BJ (cell line): ENCODE data around the gene SLC7A6OS. TPM values are rescaled to one million over a fixed set of nuclear protein-coding genes. Genes with fewer than 3 reads are reported as not detected.

Source experiments
- CTCF ChIA-PET: fragments of 350-600 bp; formaldehyde crosslinking; extraction: SDS; loops from one replicate; lab custom pipeline; 2021; ENCODE audit warnings: antibody characterized with exemption, inconsistent platforms; lab: Yijun Ruan, JAX
- POLR2A ChIA-PET: fragments of 300-600 bp; sonication (Branson Sonifier 250); formaldehyde crosslinking; extraction: SDS; loops from one replicate; lab custom pipeline; 2021; ENCODE audit warnings: antibody characterized with exemption; lab: Charles Lee
- DNase-seq: peaks from one replicate; pipeline ENCODE4 v3.0.0-alpha.2; 2011; ENCODE audit warnings: low read depth
- H3K27me3 ChIP-seq: 2 replicates; pipeline ENCODE4 v1.6.0; 2011; ENCODE audit warnings: low read length; ENCODE audit not compliant: control insufficient read depth, insufficient read depth
- H3K36me3 ChIP-seq: 2 replicates; pipeline ENCODE4 v1.5.1; 2011; ENCODE audit warnings: low read length; ENCODE audit not compliant: control insufficient read depth, insufficient read depth
- H3K4me3 ChIP-seq: 2 replicates; pipeline ENCODE4 v1.5.1; 2011; ENCODE audit warnings: low read depth, mild to moderate bottlenecking, control low read depth, low read length
- CTCF ChIP-seq: IDR thresholded peaks from 2 replicates; pipeline ENCODE4 v1.5.1; 2011; ENCODE audit warnings: low read depth, mild to moderate bottlenecking, control low read depth, inconsistent platforms, low read length, moderate library complexity; ENCODE audit not compliant: insufficient read depth
- polyA plus RNA-seq: library from polyadenylated mRNA; depleted of rRNA; stranded (reverse); fragments of >200 nt; gene quantifications from 2 replicates; pipeline ENCODE4 v1.2.3, GENCODE V29; 2011

Gene SLC7A6OS
- polyA plus RNA-seq, 1 experiment = 5.3 TPM

DNA sequence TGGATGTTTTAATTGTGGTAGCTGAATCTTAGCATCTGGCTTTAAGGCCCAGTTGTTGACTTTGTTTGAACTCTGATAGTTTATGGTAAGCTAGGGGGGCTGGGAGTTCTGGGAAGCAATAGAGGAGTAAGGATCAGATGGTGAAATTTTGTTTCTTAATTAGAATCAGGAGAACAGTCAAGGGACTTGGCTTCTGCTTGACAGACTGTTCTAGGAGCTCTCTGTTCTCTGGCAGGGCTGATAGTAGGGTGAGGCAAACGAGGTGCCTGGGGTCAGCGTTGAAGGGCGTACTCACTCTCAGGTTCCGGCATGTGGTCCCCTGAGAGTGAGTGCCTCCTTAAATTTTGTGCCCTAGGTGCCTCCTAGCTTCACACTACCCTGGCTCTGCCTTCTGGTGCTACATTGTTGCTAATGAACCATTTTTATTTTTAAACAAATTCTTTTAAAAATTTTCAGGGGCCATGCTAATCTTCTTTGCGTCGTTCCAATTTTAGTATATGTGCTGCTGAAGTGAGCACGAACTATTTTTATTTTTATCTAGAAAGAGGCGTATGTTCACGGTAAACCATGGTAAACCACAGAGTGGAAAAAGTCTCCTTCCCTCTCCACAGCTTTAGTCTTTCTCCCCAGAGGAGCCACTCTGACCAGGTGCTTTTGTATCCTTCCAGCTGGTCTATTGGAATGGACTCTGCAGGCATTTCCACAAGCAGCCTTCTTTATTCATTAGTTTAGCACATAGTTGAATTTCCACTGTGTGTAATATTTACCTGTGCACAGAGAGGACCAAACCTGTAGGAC is 26.7 kb downstream of the SLC7A6OS start:
- ChIA-PET POLR2A (no interaction called here), CTCF (interaction anchor here (1.0 to 3.3 kb wide), 4 partner anchors 14 to 44 kb away, joined by 3 to 16 read pairs (median 6); partner anchors contain the start of gene SLC7A6)
- TF ChIP-seq CTCF = no peak
- Histone ChIP-seq H3K4me3 (no peak overlapping the region), H3K36me3 (peaks cover 4% of the 10 kb centered on the region), H3K27me3 (no peaks in the 10 kb centered on the region)
- no peak for DNase-seq

DNA sequence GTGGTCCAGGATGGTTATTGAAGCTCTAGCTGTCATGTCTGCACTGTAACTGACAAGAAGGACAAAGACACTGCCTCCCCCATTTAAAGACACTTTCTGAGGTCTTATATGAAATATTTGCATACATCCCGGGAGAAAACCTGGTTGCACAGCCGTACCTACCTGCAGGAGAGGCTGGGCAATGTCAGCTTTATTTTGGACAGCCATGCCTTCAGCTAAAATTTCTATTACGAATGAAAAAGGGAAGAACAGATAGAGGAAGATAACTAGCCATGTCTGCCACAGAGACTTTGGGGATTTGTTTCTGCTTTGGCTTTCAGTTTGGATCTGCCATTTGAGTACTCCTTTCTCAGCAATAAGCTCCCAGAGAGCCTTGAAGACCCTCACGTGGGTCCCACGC is 27.4 kb downstream of the SLC7A6OS start:
- ChIA-PET POLR2A (no interaction called here), CTCF (interaction anchor here (1.0 to 3.3 kb wide), 4 partner anchors 14 to 45 kb away, joined by 3 to 16 read pairs (median 6); partner anchors contain the start of gene SLC7A6)
- DNase-seq = no peak
- no peaks in the 10 kb centered on the region for H3K27me3 ChIP-seq
- no peak for TF ChIP-seq CTCF
- peaks cover 4% of the 10 kb centered on the region for H3K36me3 ChIP-seq
- no peak overlapping the region for H3K4me3 ChIP-seq

DNA sequence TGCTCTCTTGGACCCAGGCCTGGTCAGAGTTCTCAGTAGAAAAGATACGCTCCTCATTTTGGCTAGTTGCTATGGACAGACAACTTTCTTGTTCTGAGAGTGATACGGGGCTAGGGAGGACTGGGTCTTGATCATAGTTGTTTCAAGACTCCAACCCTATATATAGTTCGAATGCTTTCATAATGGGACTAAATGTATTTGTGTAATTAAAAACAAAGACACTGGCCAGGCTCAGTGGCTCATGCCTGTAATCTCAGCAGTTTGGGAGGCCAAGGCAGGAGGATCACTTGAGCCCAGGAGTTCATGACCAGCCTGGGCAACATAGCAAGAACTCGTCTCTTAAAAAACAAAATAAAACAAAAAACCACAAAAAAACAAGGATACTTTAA is 28.7 kb downstream of the SLC7A6OS start:
- no peak for TF ChIP-seq CTCF
- ChIA-PET CTCF (no interaction called here), POLR2A (no interaction called here)
- peaks cover 4% of the 10 kb centered on the region for H3K36me3 ChIP-seq
- H3K27me3 ChIP-seq = no peaks in the 10 kb centered on the region
- H3K4me3 ChIP-seq = no peak overlapping the region
- DNase-seq = no peak

DNA sequence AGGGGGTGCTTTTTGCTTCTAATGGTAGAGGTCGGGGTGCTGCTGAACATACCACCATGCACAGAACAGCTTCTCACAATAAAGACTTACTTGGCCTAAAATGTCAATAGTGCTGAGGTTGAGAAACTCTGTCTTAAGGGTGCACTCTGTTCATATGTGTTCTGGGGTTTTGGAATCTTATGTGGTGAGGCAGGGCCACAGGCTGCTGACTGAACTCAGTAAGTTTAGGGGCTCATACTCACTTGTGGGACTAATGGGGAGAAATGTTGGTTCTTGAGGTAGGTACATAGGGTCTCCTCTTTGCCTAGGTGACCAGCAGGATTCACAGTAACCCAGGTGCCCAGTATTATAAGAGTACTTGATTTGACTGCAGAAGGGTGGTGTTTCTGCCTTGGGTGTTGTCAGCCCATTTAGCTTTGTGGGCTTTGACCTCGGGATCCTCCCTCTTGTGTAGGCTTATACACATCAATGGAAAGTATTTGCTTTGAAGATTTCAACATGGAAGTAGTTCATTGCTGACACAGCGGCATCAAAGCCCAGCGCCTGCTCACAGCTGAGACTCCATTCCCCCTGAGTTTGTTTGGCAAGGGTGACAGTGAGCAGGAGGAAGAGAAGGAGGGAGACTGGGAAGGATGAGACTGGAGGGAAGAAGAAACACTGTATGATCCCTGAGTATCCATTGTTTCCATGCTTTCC is 29.2 kb downstream of the SLC7A6OS start:
- TF ChIP-seq CTCF = no peak

More for the DNA sequence above, 29.2 kb downstream of the SLC7A6OS start:
- ChIA-PET POLR2A (no interaction called here), CTCF (interaction anchor here (0.6 kb wide), 1 partner anchor 912 kb away, joined by 4 read pairs; no protein-coding TSS in a partner anchor)
- Histone ChIP-seq H3K36me3 (peaks cover 4% of the 10 kb centered on the region), H3K4me3 (no peak overlapping the region), H3K27me3 (no peaks in the 10 kb centered on the region)
- no peak for DNase-seq
